Stimulated activated CD4-positive, alpha-beta T cell treated with anti-CD3 and anti-CD28 coated beads, Interleukin-2, amount 100 ng/mL, for 48 hours (primary cell): Measurements from ENCODE around the gene CFAP77.

Source experiments
- DNase-seq, 2 donors: peaks; one replicate each; pipeline ENCODE4 v3.0.0-alpha.2; 2020

CFAP77 gene

DNA sequence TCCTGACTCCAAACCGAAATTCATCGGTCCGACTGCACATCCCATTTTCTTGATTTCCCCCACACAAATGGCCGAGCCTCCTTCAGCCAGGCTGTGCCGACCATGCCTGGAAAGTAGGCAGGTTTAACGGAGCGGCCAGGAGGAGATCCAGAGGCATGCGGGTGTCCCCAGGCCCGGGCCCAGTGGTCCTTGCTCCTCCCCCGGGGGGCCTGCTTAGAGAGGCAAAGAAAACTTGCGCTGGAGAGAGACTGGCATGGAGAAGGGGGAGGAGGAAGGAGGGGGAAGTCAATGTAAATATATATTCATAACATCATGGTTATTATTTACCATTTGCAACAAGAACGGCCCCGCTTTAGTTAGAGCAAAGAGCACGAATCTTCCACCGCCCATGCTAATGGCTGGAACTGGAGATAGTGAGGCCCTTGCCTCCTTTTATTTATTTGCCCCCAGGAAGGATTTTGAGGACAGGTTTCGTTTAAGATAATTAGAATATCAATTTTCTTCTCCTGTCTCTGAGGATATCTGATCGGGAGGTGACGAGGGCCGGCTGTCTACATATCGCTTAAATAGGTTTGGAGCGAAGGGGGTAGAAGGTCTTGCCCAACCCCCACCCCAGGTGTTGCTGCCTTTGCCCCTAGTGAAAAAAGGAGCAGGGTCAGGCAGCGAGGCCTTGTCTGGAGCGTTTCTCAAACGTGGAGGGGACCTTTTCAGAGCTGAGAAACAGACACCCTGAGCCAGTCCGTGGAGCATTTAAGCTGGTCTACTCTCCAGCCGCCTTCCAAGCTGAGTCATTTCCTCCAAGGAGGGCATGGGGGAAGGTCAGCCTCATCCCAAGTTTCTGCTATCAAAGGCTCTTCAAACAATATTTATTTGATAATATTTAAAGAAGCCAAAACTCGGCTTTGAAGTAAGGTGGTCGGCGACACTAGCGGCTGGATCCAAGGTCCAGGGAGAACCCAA is 174.9 kb downstream of the CFAP77 start:
- DNase-seq, result no peak

DNA sequence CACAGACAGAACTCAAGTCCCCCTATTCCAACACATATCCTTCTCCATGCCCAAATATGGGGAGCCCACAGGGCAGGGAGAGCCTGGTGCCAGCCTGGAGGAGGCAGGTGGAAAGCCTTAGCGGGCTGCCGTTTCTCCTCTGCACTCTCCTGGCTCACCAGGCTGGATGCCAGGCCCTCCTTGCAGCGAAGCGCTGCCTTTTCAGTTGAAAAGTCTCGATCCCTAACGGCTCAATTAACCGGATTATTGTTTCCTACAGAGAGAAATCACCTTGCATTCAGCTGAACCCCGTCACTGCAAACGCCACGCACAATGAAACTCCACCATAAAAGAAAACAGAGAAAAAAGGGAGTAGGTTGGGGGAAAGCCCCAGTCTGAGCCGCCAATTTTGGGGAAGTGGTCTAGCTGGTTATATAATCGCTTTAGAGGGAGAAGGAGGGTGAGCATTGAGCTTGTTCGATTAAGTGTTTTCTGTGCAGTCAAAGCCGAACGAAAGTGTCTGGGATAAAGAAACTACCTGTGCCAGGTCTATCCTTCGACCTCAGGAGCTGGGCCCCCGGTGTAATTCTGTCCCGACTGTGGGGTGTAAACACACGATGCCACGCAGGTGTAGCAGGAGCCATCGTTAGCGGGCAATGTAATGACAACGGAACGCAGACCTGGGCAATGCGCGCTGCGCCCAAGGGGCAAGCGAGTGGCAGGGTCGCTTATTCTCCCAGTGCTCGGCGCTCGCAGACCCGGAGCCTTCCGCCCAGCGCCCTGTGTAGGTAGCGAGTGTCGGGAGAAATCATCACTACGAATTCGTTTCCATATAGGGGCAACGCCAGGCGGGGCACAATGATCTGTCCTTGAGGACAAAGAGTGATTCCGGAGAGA is 176.2 kb downstream of the CFAP77 start:
- no peak for DNase-seq

- no peak for DNase-seq
Measured at GRCh38 chr9:132586830-132587591, 177.0 kb downstream of the CFAP77 start.

GRCh38 chr9:132587592-132587955 is 177.6 kb downstream of the CFAP77 start:
- no peak for DNase-seq

DNA sequence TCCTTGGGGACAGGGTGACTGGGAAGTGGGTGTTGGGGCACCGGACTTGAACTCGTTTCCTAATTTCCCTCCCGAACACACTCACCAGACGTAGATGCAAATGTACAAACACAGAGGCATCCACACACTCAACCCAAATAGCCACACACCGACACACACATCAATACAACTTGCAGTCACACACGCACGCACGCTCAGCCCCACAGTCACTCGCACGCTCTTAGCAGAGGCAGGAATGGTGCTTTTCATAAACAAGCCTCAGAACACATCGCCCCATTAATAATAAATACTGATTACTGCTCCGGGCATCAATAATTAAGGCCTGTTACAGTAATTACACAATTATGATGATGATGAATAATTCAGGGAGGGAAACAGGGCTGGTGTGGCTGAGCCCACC is 178.1 kb downstream of the CFAP77 start:
- DNase-seq, result no peak

- DNase-seq, result no peak
Measured at GRCh38 chr9:132588501-132589147, 178.6 kb downstream of the CFAP77 start.

DNA sequence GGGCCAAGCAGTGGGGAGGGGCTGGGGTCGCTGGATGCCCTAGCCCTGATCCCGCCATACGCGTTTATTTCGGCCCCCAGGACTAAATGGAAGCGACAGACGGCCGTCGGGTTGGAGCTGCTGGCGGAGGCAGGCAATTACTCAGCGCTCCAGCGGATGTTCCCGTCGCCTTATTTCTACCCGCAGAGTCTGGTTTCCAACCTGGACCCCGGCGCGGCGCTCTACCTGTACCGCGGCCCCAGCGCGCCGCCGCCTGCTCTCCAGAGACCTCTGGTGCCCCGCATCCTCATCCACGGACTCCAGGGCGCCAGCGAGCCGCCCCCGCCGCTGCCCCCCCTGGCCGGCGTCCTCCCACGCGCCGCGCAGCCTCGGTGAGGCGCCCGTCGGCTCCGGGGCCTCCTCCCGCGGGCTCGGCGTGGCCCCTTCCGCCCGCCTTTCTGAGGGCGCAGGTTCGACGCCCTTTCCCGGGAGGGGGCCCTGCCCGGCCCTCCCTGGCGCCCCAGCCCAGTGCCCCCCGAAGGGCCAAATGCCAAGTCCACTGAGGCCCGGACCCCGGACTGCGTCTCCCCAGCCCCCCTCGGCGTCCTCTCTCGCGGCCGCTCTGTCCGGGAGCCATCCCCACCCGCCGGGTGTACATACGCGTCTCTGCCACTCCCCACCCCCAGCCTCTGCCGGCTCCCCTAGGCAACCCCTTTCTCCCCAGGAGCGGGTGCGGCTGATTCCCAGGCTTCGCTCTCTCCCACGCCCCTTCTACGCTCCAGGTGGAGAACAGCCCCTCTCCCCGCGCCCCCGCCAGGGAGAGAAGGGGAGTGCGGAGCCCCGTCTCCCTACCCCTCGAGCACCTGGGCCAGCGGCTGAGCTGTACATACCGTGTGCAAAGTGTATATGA is 179.4 kb downstream of the CFAP77 start:
- DNase-seq, result no peak

DNA sequence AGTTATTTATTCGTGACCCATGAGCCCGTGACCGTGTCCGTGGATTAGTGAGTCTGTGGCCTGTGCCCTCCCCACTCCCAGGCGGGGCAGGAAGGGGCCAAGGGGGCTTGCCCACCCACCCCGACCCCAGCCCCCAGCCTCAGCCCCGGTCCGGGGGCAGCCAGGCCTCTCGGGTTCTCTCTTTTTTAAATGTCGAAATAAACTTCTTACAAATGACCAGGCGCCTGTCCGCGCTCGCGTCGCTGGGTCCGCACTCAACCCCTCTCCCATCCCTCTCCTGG is 180.0 kb downstream of the CFAP77 start:
- no peak for DNase-seq

DNA sequence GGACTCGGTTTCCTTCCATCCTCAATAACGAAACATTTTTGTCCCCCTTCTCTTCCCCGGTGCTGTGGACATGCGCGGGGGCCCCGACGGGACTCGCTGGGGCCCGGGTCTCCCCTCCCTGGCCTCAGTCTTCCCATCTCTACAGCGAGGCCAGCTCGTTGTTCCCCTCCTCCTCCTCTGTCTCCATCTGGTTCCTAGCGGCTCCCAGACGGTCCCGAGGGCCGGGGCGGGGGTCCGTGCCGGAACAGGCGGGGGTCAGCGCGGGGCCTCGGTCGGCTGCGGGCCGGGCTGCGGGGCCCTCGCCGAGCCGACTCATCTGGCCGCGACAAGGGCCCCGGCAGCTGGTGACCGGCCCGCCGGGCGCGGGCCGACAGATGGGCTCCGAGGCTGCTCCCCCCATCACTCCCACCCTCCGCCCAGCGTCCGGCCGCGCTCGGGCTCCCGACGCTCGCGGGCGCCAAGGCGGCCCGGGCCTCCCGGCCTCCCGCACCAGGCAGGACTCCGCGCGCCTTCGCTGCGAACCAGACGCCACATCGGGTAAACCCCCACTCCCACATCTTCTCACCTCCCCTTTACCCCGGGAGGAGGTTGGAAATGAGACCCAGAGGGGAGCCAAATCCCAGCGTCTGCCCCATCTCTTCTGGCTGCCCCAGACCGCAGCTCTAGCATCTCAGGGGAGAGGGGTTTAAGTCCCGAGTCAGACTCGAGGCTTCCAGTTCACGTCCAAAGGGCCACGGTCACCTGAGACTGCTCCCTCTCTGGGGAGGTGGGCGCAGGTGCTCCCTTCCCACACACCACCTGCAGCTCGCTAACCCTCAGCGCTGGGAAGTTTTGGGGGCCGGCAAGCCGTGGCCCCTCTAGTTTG is 180.5 kb downstream of the CFAP77 start:
- no peak for DNase-seq

- DNase-seq, result no peak
Measured at GRCh38 chr9:132591244-132591643, 181.2 kb downstream of the CFAP77 start.

- no peak for DNase-seq
Measured at GRCh38 chr9:132591751-132592314, 181.8 kb downstream of the CFAP77 start.

DNA sequence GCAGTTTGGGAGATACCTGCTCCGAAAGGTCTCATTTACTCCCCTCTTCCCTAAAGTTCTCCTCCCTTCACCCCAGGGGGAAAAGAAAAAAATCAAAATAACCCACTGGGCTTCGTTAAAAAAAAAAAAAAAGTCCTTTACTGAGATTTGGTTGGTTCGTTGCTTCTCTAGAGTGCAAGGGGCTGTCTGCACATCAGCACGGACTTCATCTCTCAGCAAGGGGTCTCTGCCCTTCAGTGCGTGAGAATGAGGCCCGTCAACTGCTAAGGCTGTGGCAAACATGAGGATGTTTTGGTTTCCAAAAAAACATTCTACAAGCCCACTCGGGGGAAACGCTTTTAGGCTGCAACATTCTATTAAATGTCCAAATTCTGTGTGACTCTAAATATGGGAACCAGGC is 182.4 kb downstream of the CFAP77 start:
- DNase-seq, result no peak

DNA sequence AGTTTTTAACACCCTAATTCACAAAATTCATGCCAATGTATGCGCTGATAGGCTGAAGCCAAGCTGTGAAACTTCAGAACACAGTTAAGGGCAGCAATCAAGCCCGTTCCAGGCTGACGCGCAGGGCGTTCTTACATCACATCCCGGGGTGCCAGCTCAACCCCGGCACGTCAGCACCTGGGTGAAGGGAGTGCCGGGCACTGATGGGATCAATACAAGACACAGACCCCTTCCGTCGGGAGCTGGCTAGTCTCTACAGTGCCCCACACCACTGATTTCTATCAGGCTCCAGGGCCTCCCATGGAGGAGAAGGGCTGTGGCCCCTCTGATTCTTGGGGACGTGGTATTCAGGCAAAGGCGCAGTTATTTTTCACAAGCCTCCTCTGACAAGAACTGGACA is 184.4 kb downstream of the CFAP77 start:
- DNase-seq, result no peak

DNA sequence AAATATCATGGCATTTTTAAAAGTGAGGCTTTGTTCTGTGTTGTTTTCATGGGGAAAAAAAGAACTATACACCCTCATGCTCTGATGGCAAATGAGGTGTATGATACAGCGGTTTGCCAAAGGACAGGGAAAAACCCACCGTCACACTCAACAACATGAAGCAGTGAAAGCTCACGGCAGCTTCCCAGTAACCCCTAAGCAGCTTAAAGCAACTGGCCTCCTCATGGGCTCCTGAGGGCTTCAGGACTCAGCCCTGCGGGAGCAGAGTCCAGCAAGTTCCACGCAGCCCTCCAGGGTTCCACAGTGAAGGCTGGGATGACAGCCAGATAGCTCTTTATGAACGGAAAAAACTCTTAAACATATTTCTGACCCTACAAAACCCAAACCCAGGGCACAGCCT is 185.3 kb downstream of the CFAP77 start:
- no peak for DNase-seq

- no peak for DNase-seq
Measured at GRCh38 chr9:132596200-132596599, 186.2 kb downstream of the CFAP77 start.

DNA sequence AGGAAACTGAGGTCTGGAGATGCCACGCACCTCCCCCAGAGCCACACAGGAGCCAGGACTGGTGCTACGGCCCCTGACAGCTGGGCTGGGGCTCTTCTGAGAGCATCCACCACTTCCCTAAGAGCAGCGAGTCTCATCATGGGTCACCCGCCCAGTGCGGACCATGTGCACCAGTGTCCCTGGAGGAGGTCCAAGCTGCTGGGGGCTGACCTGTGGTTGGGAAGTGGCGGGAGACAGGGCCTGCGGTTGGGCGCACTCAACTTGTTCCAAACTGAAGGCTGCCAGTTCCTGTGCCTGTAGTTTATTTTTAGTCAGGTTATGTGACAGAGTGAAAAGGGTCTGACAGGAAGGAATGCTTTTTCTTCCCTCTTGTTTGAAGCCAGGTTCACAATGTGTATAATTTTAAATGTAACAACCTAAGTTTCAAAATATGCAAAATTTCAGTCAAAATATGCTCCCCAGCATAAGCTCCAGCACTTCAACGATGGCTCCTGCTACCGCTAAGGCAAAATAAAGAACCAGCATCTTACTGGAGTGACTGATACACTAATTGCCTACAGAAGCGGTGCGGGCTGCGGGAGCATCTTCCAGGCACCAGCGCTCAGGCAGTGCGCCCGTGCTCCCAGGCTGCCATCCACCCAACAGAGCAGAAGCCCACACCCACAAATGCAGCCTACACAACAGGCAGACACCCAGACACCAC is 187.2 kb downstream of the CFAP77 start:
- DNase-seq, result no peak

GRCh38 chr9:132600326-132600984 is 190.4 kb downstream of the CFAP77 start:
- no peak for DNase-seq

GRCh38 chr9:132602207-132602606 is 192.2 kb downstream of the CFAP77 start:
- DNase-seq, result no peak

- no peak for DNase-seq
Measured at GRCh38 chr9:132605387-132605786, 195.4 kb downstream of the CFAP77 start.
